CD1c-positive myeloid dendritic cell (primary cell): ENCODE measurements around the gene IL25.
"Not testable (repeated sequence)": the region's sequence is repeated elsewhere in the genome, so short reads cannot be mapped to it uniquely, and the experiment has no call there.

ENCODE experiments used
- DNase-seq: peaks from one replicate; pipeline ENCODE4 v3.0.0-alpha.2; 2016; ENCODE audit errors: extremely low spot score

IL25 gene

GRCh38 chr14:23372509-23372908 is at the start of gene IL25:
TSS of gene IL25 (plus strand) at chr14:23372809.
- no peak for DNase-seq

DNA sequence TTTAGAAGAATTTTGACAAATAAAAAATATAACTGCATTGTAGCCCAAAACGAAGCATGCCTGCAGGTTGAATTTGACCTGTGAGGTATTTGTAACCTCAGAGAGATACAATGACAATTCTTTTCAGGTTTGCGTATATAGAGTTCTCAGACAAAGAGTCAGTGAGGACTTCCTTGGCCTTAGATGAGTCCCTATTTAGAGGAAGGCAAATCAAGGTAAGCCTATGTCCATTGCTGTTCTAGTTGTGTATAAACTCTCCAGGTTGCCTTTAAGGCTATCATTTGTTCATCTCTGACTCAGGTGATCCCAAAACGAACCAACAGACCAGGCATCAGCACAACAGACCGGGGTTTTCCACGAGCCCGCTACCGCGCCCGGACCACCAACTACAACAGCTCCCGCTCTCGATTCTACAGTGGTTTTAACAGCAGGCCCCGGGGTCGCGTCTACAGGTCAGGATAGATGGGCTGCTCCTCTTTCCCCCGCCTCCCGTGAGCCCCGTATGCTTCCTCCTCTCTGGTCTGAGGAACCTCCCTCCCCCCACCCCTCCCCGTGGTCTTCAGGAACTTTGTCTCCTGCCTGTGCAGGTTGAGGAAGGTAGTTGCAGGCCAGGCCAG is 48.7 kb upstream of the IL25 start:
- no peak for DNase-seq

GRCh38 chr14:23324455-23324846 is 48.2 kb upstream of the IL25 start:
- no peak for DNase-seq

DNA sequence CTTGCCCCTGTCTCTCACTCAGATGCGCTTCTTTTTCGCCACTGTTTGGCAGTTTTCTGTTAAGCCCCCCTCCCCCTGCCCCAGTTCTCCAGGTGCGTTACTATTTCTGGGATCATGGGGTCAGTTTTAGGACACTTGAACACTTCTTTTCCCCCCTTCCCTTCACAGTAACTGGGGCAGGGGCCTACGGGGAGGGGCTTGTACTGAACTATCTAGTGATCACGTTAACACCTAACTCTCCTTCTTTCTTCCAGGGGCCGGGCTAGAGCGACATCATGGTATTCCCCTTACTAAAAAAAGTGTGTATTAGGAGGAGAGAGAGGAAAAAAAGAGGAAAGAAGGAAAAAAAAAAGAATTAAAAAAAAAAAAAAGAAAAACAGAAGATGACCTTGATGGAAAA is 47.6 kb upstream of the IL25 start:
- DNase-seq, result no peak

GRCh38 chr14:23325746-23326145 is 46.9 kb upstream of the IL25 start:
- DNase-seq, result not testable (repeated sequence)

DNA sequence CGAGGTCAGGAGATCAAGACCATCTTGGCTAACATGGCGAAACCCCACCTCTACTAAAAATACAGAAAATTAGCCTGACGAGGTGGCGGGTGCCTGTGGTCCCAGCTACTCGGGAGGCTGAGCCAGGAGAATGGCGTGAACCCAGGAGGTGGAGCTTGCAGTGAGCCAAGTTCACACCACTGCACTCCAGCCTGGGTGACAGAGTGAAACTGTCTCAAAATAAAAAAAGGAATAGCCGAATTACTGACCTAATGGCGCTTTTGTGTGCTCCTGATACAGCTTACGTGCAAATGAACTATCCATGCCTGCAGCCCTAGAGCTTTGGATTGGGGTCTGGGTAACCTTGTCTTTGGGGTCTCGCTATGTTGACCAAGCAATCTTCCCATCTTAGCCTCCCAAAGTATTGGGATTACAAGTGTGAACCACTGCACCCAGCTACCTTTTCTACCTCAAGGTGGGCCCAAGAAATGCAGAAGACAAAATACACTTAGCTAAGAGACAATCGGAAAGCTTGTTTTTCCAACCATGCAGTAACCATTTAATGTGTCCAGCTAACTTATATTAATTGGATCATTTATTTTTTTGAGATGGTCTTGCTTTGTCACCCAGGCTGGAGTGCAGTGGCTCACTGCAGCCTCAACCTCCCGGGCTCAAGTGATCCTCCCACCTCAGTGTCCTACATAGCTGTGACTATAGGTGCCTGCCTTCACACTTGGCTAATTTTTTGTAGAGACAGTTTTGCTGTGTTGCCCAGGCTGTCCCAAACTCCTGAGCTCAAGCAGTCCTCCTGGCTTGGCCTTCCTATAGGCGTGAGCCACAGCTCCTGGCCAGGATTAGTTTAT is 45.9 kb upstream of the IL25 start:
- DNase-seq, result no peak

DNA sequence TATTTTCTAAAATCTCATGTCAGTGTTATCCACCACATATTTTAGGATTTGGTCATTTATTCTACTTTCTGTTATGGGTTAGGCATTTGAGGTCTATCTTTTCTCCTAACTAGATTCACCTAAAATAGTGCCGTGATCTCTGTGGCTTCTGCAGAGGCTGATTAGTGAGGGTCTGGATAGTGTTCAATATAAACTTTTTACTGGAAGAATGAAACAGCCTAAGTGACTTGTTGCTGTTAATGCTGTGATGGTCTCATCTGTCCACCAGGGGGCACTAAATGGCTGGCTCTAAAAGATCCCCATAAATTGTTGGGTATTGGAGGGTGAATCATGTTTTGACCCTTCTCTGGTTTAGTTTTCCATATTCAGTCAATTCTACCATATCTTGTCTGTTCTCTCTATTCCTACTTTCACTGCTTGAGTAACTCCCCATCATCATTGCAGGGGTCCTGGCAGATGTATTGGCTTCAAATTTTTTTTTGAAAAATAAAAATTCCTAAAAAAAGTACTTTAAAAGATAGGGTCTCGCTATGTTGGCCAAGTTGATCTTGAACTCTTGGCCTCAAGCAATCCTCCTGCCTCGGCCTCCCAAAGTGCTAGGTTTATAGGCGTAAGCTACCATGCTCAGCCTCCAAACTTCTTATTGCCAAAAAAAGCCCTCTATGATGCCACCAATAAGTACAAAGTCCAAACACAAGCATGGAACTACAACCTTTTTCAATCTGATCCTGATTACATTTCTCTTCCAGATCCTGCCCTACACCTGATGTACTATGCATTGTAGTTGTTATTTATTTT is 44.5 kb upstream of the IL25 start:
- DNase-seq, result peak; percentile 80

GRCh38 chr14:23335623-23336022 is 37.0 kb upstream of the IL25 start:
- DNase-seq, result no peak

- no peak for DNase-seq
Measured at GRCh38 chr14:23339506-23340268, 32.9 kb upstream of the IL25 start.

GRCh38 chr14:23344481-23344880 is 28.1 kb upstream of the IL25 start:
- DNase-seq, result no peak

DNA sequence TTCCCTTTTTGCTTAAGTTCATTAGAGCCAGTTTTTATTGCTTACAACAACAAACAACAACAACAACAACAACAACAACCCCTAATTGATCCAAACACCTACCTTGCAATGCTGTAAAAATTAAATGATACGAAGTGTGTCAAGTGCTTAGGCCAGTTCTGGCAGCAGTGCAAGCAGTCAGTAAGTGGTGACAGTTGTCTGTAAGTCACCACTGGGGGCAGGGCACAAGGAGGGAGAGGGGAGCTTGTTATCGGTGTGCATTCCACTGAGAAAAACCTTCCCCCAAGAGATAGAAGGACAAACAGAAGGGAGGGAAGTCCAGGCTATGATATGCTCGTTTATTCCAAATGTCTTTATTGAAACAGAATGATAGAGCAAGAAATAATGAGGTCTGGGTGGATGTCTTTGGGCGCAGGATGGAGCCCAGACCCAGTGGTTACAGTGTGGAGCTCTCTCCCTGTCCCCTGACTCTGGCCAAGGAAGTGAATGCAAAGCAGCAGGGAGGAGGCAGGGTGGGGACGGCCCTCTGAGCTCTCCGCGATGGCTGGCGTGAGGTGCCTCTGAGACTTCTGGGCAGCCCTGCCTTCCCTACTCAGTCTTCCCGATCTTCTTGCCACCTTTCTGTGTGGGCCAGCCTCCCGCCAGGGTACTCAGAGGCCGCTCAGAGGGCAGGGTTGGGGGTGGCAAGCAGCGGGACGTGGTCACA is 26.5 kb upstream of the IL25 start:
- DNase-seq, result no peak

DNA sequence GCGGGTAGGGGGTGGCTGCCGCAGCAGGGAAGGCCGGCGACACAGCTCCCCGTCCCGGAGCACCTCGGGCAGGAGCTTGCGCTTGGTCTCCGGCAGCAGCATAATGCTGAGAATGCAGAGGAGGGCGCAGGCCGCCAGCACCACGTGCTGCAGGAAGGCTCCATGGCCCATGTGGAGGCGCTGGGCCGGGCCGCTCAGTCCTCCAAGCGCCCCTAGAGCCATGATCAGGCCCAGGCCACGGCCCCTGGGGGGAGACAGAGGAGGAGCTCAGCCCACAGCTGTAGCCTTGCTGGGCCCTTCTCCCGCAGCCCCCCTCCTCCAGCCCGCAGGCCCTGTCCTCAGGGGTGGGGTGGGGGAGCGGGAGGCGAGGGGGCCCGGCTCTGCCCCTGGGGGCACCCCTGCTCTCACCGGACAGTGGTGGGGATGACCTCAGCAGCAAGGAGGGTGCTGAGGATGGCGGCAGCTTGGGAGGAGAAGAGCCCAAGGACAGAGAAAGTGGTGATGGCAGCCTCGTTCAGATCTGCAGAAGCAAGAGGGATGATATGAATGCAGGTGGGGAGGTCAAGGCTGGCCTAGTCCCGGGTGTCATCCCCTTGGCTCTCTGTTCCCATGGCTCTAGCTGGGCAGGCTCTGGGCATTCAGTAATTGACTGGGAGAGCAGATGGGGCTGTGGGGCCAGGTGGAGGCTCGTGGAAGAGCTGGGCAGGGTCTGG is 25.8 kb upstream of the IL25 start:
- DNase-seq, result no peak

- DNase-seq, result no peak
Measured at GRCh38 chr14:23347406-23348296, 25.0 kb upstream of the IL25 start.

- DNase-seq, result no peak
Measured at GRCh38 chr14:23348297-23348655, 24.3 kb upstream of the IL25 start.

GRCh38 chr14:23349156-23349845 is 23.3 kb upstream of the IL25 start:
- no peak for DNase-seq

- DNase-seq, result no peak
Measured at GRCh38 chr14:23351681-23352505, 20.7 kb upstream of the IL25 start.

DNA sequence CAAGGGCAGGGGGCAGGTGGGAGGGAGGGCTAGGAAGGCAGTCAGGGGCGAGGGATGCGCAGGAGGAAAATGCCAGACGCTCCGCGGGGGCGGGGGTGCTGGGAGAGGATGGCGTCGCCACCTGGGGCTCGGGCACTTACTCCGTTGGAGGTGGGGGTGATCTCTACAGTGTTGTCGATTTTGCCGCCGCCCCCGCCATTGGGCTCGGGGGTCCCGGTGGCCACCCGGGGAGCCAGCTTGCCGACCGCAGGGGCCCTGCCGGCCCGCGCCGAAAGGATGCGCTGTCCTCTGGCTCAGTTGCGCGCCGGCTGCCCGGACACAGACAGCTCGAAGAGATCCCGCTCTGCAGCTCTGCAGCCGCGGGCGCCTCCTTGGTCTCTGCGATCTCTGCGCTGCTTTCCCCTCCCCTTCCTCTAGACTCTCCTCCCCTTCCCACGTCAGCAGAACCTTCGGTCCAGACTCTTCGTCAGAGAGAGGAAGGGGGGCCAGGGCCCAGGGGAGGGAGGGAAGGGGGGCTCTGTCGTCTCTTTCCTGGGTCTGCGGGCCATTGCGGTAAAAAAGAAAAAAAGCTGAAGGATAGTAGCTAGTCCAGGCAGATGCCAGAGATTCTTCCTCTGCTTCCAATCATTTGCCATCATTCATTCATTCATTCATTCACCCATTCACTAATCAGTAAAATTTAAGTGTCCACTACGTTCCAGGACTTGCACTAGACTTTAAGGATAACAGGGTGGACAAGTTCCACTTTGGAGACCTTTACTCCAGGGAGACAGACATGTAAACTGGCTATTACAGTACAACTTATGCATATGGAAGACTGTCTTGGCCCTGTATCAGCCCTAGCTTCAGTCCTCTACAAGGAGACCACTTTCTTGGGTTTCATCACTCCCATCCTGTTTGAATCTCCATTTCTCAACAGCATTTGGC is 19.8 kb upstream of the IL25 start, which contains the start of gene SLC22A17:
Gene SLC22A17 (minus strand): TSS at position 382 of the 927 bp plus-strand sequence.
- DNase-seq, result peak; percentile 5
